CD4-positive, alpha-beta T cell treated with Interferon gamma for 1 hour (primary cell): ENCODE measurements around the gene GALNT15.

ENCODE experiments used
- DNase-seq: peaks from one replicate; pipeline ENCODE4 v3.0.0-alpha.2; 2020

Gene GALNT15

DNA sequence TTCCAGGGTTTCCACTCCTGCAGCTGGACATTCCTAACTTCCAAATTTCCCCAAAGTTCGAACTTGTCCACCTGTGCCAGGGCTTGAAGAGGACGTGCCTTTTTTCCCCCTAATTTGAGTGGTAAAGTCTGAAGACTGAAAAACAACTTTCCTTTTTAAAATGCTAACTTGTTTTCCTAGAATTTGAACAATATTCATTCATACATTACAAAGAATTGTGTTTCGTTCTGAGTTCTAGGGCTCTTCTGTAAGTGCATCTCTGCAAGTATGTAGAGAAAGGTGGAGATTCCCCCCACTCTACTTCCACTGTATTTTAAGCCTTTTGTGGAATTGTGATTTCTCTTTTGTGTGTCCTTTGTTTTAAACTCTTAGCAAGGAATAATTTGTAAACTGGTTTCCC lies 80.8 kb downstream of the GALNT15 start:
- no peak for DNase-seq

DNA sequence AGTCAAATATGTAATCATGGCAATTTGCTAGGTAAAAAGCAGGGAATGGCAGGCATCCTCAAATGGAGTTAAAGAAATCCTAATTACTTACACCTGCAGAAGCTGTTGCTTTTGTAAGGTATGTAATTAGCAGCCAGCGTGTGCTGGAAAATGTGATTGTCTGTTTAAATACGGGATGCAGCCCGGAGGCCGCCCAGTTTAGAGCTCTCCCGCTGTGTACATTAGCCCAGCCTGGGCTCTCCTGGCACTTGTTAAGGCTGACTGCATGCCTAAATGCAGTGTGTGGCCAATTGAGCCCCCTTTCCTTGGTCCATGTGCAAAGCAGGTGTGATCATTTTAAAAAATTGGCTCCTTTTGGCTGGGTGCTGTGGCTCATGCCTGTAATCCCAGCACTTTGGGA lies 81.2 kb downstream of the GALNT15 start:
- no peak for DNase-seq

DNA sequence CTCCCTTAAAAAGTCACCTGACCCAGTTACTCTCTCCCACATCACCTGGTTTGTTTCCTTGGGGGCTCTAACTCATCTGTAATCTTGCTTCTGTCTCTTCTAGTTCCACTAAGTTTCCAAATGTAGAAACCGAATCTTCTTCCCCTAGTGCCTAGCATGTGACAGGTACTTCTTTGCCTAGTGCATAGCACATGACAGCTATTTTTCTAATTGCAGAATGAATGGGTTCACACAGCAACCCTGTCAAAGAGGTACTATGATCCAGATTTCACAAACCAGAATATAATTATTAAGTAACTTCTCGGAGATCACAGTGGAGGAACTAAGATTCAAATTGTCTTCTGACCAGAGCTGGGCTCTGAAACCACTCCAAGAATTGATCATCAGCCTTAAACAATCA lies 82.8 kb downstream of the GALNT15 start:
- no peak for DNase-seq

DNA sequence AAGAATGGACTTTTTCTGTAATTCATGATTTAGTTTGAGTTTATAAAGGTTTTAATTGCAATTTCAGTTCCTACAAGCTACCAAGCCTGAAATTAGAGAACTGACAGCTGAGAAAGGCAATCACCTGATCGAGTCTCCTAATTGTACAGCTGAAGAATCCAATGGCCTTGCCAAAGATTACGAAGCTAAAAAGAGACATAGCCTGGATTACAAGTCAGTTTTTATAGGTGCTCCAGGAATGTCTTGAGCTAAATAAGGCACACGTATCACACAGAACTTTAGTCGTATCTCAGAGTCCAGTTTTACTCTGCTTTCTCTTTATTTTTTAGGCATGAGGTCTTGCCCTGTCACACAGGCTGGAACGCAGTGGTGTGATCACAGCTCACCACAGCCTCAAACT lies 83.7 kb downstream of the GALNT15 start:
- no peak for DNase-seq

DNA sequence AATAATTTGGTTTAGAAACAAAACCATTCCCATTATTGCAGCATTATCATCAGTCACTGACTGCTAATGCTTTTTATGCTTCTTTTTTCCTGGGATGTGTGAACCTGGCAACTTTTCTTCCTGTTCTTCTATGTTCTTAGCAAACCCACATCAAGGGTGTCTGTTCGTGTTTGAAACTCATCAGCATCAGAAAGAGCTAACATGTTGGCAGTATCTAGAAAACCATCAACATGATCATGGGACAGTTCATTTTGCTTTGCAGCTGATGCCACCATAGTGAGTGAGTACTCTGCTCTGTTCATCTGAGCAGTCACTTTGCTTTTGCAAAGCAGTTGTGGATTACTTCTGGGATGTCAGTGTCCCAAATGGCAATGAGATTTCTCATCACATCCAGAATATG lies 84.4 kb downstream of the GALNT15 start:
- no peak for DNase-seq

DNA sequence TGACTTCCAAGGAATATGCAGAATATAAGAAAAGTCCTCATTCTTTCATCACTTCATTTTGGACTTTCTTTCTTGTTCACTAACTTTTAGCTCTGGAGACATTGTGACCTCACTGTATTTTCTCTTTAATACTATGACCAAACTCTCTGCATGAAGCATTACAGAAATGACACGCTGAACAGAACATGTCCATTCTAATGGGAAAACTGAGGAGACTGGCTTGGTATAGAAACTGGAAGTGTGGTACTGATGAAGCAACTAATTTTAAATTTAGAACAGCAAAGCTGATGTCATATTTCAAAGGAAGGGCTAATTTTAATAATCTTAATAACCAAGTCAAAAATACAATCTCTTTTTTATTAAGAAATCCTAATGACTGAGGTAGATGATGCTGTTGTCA lies 85.6 kb downstream of the GALNT15 start:
- DNase-seq = no peak

DNA sequence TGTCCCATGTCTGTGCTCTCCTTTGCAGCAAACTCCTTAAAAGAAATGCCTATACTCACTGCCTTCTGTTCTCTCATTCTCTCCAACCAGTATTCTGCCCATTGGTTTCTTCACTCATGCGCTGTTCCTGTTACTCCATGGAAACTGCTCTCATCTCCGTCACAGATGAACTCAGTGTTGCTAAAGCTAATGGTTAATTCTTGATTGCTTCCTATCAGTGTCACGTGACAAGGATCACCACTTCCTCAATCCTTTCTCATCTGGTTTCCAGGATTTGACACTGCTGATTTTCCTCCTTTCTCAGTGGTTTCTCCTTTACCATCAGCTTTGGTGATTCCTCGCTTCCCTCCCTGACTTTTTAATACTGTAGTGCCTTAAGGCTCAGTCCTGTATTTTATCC lies 87.7 kb downstream of the GALNT15 start:
- no peak for DNase-seq

DNA sequence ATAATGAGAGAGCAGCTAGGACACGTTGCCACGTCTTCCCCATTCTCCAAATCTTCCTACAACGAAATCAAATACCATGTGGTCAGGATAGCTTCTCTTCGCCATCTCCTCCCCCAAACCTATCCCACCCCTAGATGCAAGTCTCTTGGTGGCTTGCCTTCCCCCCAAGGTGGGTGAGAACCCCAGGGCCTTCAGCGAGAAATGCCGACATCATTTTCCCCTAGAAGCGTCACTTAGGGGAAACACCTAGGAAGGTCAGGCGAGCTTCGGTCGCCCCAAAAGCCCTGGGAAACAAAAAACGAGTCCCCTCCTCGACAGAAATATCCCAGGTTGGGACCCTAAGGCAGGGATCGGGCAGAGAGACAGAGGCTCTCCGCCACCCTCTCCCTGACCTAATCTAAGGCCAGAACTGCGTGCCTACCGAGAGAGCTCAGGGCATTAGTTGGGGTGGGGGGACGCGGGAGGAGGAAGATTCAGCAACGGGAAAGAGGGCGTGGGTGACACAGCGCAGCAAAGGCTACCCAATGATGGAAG lies 89.8 kb downstream of the GALNT15 start:
- DNase-seq = no peak

DNA sequence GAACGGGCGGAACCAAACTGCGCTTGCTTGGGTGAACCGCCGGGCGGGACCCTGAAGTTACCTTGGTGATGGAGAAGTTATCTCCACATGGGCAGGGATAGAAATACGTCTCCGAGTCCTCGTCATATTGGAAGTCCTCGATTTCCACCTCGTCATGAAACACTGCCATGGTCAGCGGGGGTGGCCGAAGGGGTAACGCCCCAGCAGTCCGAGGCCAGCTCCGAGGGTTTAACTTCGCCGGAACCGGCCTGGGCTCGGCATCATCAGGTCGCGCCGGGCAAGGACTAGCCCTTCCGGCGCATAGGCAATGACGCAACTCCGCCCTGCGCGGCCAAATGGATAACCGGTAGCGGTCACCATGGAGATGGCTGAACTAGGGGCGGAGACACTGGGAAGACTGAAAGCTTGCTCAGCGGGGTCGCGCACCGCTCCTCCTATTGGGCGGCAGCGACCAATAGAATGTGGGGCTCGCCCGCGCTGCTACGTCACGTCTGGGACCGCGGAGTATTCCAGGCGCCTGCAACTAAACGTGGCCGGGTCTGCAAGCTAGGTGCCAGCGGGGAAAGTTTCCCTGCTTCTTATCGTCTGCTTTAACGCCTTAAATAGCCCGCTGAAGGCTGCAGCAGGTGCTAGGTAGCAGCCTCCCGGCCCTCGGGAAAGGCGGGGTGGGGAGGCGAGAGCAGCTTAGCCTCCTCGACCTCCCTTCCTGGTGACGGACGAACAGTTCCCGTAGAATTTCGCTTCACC lies 90.4 kb downstream of the GALNT15 start, which contains the start of the genes DPH3 and OXNAD1:
DPH3 (minus strand) TSS at position 236 of the 747 bp plus-strand sequence; CDS start at position 169, 67 bp downstream.
OXNAD1 (plus strand) TSS at position 505 of the 747 bp plus-strand sequence. CDS start 5,741 bp downstream, outside the sequence.
- peak; percentile 99 for DNase-seq

DNA sequence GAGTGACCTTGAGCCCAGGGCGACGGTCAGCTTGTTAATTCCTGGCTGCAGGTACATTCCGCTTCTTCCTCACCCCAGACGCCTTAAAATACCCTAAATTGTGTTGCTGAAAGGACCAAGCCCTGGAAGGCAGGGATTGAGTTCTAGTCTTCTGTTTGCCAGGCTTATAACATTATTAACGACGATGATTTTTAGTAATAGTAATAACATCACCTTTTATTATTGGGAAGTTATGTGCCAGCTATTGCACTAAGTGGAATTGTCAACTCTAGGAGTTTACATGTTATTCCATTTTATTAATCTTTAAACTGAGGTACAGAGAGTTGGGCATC lies 90.9 kb downstream of the GALNT15 start:
- no peak for DNase-seq

DNA sequence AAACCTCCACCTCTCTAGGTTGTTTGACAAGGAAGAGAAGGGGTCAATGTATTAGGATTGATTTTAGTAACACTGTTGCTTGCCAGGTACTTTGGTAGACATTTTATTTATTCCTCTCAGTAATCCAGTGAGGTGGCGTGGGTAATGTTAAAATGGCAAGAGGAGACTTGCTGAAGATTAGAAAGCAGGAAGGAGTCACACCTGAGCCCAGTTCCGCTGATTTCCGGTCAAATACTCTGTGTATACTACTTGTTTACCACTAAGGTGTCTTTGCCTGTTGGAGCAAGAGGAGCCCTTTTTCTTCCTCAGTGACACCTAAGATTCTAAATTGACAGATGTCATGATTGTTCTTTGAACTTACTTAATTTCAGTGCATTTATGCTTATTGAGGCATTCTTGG lies 92.2 kb downstream of the GALNT15 start:
- DNase-seq = no peak

DNA sequence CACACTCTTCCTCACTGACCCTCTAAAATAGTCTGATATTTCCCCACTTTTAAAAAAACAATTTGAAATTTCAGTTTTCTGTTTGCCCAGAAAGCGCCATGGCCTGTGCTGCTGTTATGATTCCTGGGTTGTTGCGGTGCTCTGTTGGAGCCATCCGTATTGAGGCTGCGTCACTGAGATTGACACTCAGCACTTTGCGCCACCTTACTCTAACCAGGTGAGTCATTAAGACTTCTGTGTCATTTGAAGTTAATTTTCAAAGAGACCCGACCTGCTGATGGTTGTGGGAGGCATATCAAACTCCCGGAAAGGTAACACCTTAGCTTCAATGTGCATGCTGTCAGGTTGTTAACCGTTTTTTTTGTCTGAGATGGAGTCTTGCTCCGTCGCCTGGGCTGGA lies 96.4 kb downstream of the GALNT15 start:
- no peak for DNase-seq

DNA sequence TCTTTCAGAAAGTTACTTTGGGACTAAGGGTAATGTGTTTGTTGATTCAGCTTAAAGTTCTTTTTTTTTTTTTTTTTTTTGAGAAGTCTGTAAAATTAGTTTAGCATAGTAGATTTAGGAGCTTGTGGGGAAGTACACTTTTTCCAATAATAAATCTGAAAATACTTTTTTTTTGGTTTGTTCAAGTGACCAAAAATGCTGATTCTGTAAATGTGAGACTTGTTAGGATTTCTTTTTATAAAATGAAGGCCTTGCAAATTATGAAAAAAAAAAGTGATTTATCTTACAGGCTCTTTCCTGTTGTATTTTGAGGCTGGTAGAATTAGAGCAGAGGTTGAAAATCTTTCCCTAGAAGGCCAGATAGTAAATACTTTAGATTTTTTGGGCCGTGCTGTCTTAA lies 98.1 kb downstream of the GALNT15 start:
- DNase-seq = no peak

DNA sequence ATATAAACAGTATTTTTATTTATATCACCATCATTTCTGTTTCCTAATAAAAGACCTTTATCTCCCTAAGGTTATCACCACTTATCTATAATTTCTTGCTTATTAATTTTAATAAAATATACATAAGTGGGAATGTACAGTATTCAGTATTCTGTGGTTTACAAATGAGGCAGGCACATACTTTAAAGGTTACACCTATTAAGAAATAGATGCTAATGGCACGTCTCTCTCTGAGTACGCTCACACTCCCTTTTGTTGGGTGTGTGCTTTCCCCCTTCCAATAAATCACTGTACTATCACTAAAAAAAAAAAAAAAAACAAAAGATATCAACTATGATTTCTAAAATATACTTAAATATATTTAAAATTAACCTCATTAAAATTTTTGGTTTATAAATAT lies 99.4 kb downstream of the GALNT15 start:
- DNase-seq = no peak

DNA sequence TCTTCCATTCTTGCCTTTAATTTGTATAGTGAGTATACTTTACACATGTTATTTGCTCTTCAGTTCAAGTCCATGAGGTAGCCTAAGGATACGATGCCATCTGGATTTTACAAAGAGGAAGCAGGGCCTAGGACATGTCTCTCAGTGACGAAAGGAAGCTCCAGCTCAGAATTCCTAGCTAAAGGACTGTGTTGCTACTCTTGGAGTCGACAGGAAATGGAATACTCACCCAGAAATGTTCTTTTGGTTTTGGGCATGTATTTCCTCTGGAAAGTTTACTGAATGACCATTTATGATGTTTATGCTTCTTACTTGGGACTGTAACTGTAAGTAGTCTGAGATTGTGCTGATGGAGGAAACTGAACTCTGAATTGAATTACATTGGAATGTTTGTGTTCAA lies 103.0 kb downstream of the GALNT15 start:
- DNase-seq = no peak

DNA sequence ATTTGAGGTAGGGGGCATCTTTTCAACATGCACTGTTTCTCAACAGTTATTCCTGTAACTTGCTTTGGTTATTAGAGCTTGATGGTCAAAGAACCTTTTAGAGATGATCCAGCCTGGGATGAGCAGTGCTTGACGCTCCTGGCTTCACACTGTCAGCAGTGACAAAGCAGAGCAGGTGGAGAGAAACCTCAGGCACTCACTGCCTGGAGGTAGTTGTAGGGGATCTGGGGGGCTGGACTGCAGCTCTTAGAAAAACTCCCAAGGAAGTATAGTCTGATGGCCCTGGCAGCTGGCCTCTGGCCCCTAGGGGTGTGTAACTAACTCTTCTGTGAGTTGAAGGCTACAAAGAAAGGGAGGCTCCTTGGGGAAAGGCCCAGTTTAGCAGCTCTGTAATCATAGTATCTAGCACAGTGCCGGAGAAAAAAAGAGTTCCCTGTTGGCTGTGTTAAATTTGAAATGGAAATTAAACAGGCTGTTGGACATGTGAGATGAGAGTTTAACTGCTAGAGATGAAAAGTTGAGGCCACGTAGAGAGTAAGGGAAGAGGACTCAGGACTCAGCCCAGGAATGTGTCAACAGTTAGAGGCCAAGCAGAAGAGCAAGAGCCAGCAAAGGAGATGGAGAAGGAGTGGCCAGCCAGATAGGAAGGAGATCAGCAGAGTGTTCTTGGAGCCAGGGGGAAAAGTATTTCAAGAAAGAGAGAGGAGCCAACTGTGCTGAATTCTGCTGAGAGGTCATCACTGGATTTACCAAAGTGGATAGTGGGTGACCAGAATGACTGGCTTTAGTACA lies 104.7 kb downstream of the GALNT15 start:
- DNase-seq = no peak

DNA sequence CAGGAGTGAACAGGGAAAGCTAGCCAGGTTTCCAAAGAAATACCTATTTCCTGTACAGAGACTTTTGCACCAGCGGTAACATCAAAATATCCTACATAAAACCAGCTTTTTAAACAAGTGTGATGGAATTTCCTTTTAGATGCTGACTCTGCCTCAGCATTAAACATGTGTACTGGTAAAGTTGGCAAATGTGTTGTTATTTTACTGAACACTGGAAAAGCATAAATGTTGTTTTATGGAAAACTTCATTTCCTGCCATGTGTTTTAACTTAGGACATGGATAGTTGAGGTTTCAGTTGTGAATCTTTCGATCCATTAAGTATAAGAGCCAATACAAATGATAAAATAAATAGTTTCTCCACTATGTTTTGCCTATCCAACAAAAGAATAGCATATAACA lies 106.2 kb downstream of the GALNT15 start:
- DNase-seq = no peak
